ENCODE data around the gene TBL2.
"Not testable (repeated sequence)": the region's sequence is repeated elsewhere in the genome, so short reads cannot be mapped to it uniquely, and the experiment has no call there.

DNA sequence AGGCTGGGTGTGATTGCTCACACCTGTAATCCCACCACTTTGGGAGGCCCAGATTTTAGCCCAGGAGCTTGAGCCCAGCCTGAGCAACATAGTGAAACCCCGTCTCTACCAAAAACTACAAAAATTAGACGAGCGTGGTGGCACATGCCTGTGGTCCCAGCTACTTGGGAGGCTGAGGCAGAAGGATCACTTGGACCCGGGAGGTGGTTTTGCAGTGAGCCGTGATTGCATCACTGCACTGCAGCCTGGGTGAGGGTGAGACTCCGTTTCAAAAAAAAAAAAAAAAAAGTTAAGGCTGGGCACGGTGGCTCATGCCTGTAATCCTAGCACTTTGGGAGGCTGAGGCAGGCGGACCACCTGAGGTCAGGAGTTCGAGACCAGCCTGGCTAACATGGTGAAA, 2.6 kb upstream of the TBL2 start:
- TF ChIP-seq, protein P1, sequence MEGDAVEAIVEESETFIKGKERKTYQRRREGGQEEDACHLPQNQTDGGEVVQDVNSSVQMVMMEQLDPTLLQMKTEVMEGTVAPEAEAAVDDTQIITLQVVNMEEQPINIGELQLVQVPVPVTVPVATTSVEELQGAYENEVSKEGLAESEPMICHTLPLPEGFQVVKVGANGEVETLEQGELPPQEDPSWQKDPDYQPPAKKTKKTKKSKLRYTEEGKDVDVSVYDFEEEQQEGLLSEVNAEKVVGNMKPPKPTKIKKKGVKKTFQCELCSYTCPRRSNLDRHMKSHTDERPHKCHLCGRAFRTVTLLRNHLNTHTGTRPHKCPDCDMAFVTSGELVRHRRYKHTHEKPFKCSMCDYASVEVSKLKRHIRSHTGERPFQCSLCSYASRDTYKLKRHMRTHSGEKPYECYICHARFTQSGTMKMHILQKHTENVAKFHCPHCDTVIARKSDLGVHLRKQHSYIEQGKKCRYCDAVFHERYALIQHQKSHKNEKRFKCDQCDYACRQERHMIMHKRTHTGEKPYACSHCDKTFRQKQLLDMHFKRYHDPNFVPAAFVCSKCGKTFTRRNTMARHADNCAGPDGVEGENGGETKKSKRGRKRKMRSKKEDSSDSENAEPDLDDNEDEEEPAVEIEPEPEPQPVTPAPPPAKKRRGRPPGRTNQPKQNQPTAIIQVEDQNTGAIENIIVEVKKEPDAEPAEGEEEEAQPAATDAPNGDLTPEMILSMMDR (IDR thresholded peaks at IDR 0.05; ENCODE audit: insufficient read depth, low read length): not testable (repeated sequence)
- TF ChIP-seq, protein P2, sequence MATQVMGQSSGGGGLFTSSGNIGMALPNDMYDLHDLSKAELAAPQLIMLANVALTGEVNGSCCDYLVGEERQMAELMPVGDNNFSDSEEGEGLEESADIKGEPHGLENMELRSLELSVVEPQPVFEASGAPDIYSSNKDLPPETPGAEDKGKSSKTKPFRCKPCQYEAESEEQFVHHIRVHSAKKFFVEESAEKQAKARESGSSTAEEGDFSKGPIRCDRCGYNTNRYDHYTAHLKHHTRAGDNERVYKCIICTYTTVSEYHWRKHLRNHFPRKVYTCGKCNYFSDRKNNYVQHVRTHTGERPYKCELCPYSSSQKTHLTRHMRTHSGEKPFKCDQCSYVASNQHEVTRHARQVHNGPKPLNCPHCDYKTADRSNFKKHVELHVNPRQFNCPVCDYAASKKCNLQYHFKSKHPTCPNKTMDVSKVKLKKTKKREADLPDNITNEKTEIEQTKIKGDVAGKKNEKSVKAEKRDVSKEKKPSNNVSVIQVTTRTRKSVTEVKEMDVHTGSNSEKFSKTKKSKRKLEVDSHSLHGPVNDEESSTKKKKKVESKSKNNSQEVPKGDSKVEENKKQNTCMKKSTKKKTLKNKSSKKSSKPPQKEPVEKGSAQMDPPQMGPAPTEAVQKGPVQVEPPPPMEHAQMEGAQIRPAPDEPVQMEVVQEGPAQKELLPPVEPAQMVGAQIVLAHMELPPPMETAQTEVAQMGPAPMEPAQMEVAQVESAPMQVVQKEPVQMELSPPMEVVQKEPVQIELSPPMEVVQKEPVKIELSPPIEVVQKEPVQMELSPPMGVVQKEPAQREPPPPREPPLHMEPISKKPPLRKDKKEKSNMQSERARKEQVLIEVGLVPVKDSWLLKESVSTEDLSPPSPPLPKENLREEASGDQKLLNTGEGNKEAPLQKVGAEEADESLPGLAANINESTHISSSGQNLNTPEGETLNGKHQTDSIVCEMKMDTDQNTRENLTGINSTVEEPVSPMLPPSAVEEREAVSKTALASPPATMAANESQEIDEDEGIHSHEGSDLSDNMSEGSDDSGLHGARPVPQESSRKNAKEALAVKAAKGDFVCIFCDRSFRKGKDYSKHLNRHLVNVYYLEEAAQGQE (IDR thresholded peaks at IDR 0.05; ENCODE audit: insufficient replicate concordance, low read depth): not testable (repeated sequence)
- TF ChIP-seq POLR2AphosphoS5 (IDR thresholded peaks at IDR 0.05; ENCODE audit: low read depth): not testable (repeated sequence)
